Measurements from ENCODE around the gene TGFBR1.

DNA sequence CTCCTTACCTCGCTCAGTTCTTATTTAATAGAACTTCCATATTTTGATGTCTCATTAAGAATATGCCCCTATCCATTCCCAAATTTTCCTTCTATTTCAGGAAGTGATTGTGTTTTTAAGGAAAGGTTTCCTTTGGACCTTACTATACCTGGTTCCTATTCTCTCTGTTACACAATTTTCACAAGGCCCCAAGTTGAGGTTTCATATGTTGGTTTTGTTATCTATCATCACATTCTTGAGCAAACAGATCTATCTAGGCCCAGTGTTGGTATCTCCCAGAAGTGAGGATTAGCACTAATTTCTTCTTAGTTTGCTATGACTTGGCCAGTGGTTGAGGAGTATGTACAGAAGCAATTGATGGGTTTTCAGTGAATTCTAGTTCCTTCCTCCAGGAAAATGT, 75.3 kb downstream of the TGFBR1 start:
- TF ChIP-seq, protein P1, sequence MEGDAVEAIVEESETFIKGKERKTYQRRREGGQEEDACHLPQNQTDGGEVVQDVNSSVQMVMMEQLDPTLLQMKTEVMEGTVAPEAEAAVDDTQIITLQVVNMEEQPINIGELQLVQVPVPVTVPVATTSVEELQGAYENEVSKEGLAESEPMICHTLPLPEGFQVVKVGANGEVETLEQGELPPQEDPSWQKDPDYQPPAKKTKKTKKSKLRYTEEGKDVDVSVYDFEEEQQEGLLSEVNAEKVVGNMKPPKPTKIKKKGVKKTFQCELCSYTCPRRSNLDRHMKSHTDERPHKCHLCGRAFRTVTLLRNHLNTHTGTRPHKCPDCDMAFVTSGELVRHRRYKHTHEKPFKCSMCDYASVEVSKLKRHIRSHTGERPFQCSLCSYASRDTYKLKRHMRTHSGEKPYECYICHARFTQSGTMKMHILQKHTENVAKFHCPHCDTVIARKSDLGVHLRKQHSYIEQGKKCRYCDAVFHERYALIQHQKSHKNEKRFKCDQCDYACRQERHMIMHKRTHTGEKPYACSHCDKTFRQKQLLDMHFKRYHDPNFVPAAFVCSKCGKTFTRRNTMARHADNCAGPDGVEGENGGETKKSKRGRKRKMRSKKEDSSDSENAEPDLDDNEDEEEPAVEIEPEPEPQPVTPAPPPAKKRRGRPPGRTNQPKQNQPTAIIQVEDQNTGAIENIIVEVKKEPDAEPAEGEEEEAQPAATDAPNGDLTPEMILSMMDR (IDR thresholded peaks at IDR 0.05) = no peak
- TF ChIP-seq POLR2A (IDR thresholded peaks at IDR 0.05) = no peak
- no peak for TF ChIP-seq POLR2AphosphoS5 (IDR thresholded peaks at IDR 0.05)
- no peak for TF ChIP-seq EP300 (IDR thresholded peaks at IDR 0.05)
